Neural cell (in vitro differentiated cells): ENCODE results near the gene SMPD3.

Source experiments
- CTCF ChIP-seq: fragments of 450-650 bp; IDR thresholded peaks from 2 replicates; pipeline ENCODE4 v1.5.1; 2014; ENCODE audit warnings: antibody characterized with exemption, mild to moderate bottlenecking, moderate library complexity; ENCODE audit not compliant: poor library complexity, severe bottlenecking
- EP300 ChIP-seq: fragments of 450-650 bp; conservative IDR thresholded peaks from 2 replicates; pipeline ENCODE4 v1.6.1; 2014; ENCODE audit warnings: antibody characterized with exemption, mild to moderate bottlenecking, moderate library complexity; ENCODE audit not compliant: poor library complexity, severe bottlenecking
- EZH2 ChIP-seq: fragments of 200-600, 300-800 bp; shearing (Covaris generic), sonication (generic); IDR thresholded peaks from 2 replicates; pipeline ENCODE4 v1.6.1; 2014; ENCODE audit warnings: antibody characterized with exemption, low read length, borderline replicate concordance, mild to moderate bottlenecking; ENCODE audit not compliant: insufficient read depth, poor library complexity, severe bottlenecking
- POLR2AphosphoS5 ChIP-seq: IDR thresholded peaks from 2 replicates; pipeline ENCODE4 v1.6.1; 2012
- RAD21 ChIP-seq: fragments of 450-650 bp; conservative IDR thresholded peaks from 2 replicates; pipeline ENCODE4 v1.6.1; 2014; ENCODE audit warnings: antibody characterized with exemption, mild to moderate bottlenecking, moderate library complexity
- REST ChIP-seq: IDR thresholded peaks from 2 replicates; pipeline ENCODE4 v1.6.1; 2012; ENCODE audit warnings: borderline replicate concordance
- TAF1 ChIP-seq: IDR thresholded peaks from 2 replicates; pipeline ENCODE4 v1.6.1; 2012; ENCODE audit warnings: low read depth

- TF ChIP-seq POLR2AphosphoS5: no peak
- TF ChIP-seq CTCF: no peak
- TF ChIP-seq RAD21: no peak
- TF ChIP-seq EZH2: no peak
- no peak for TF ChIP-seq REST
- TF ChIP-seq EP300: no peak
- TF ChIP-seq TAF1: no peak
Observed at GRCh38 chr16:68479271-68479670, 31.0 kb upstream of the SMPD3 start.
